RCC 7860 (cell line): ENCODE data around the gene TMEM140.
"Not testable (repeated sequence)": the region's sequence is repeated elsewhere in the genome, so short reads cannot be mapped to it uniquely, and the experiment has no call there.

Source experiments
- DNase-seq: peaks from one replicate; pipeline ENCODE4 v3.0.0-alpha.2; 2015; ENCODE audit warnings: low spot score
- FAIRE-seq: peaks from 2 replicates; lab custom pipeline; 2012; peaks lifted over from hg19 to GRCh38; lab: Jason Lieb, UNC

The TMEM140 gene

GRCh38 chr7:135158141-135158655 lies 10.3 kb downstream of the TMEM140 start:
- no peak for FAIRE-seq
- DNase-seq, result no peak

- FAIRE-seq (no peak), DNase-seq (no peak)
Measured at GRCh38 chr7:135158874-135159273, 11.0 kb downstream of the TMEM140 start.

- no peak for FAIRE-seq
- no peak for DNase-seq
Measured at GRCh38 chr7:135159359-135160085, 11.7 kb downstream of the TMEM140 start.

- FAIRE-seq (peak; percentile 82), DNase-seq (peak; percentile 58)
Measured at GRCh38 chr7:135160098-135160857, 12.4 kb downstream of the TMEM140 start.

- FAIRE-seq, result no peak
- no peak for DNase-seq
Measured at GRCh38 chr7:135160858-135161653, 13.2 kb downstream of the TMEM140 start.

GRCh38 chr7:135161669-135162068 lies 13.8 kb downstream of the TMEM140 start:
- FAIRE-seq, result no peak
- no peak for DNase-seq

GRCh38 chr7:135162382-135163001 lies 14.6 kb downstream of the TMEM140 start:
- no peak for DNase-seq

GRCh38 chr7:135164357-135165061 lies 16.6 kb downstream of the TMEM140 start:
- no peak for DNase-seq

More at GRCh38 chr7:135162382-135163001, 14.6 kb downstream of the TMEM140 start:
- FAIRE-seq, result no peak

GRCh38 chr7:135165862-135166261 lies 18.0 kb downstream of the TMEM140 start:
- DNase-seq, result no peak
- no peak for FAIRE-seq

More at GRCh38 chr7:135164357-135165061, 16.6 kb downstream of the TMEM140 start:
- no peak for FAIRE-seq

- DNase-seq, result no peak
- FAIRE-seq, result no peak
Measured at GRCh38 chr7:135166338-135166990, 18.6 kb downstream of the TMEM140 start.

- no peak for FAIRE-seq
- DNase-seq, result no peak
Measured at GRCh38 chr7:135167365-135167917, 19.6 kb downstream of the TMEM140 start.

GRCh38 chr7:135168001-135168400 lies 20.1 kb downstream of the TMEM140 start:
- FAIRE-seq (no peak), DNase-seq (no peak)

GRCh38 chr7:135168489-135169140 lies 20.7 kb downstream of the TMEM140 start:
- no peak for FAIRE-seq

GRCh38 chr7:135169141-135169963 lies 21.5 kb downstream of the TMEM140 start:
- FAIRE-seq (no peak), DNase-seq (peak; percentile 74)

More at GRCh38 chr7:135168489-135169140, 20.7 kb downstream of the TMEM140 start:
- DNase-seq, result no peak

GRCh38 chr7:135169964-135170273 lies 22.0 kb downstream of the TMEM140 start:
- DNase-seq, result no peak

GRCh38 chr7:135170274-135170997 lies 22.6 kb downstream of the TMEM140 start, which contains the start of gene CYREN:
Gene CYREN (minus strand): TSS chr7:135170707. CDS start chr7:135168922, 1,785 bp downstream.
- FAIRE-seq (peak; percentile 44), DNase-seq (peak; percentile 96)

More at GRCh38 chr7:135169964-135170273, 22.0 kb downstream of the TMEM140 start:
- no peak for FAIRE-seq

- peak; percentile 82 for FAIRE-seq
- not testable (repeated sequence) for DNase-seq
Measured at GRCh38 chr7:135170998-135171481, 23.2 kb downstream of the TMEM140 start.
